GM23248 (cell line): Measurements from ENCODE around the gene RTL10.

Experiments
- EZH2 ChIP-seq: fragments of 200-600 bp; sonication (generic); IDR thresholded peaks from 2 replicates; pipeline ENCODE4 v1.6.1; 2018; ENCODE audit warnings: antibody characterized with exemption, mild to moderate bottlenecking; ENCODE audit not compliant: insufficient read depth, poor library complexity, severe bottlenecking
- EZH2phosphoT487 ChIP-seq: fragments of 200-600 bp; sonication (generic); IDR thresholded peaks from 2 replicates; pipeline ENCODE4 v1.6.1; 2018; ENCODE audit warnings: antibody characterized with exemption, moderate library complexity, mild to moderate bottlenecking, low read depth; ENCODE audit not compliant: insufficient read depth

- TF ChIP-seq EZH2 (no peak), EZH2phosphoT487 (no peak)
Observed at GRCh38 chr22:19807914-19808872, 46.5 kb downstream of the RTL10 start.
